ENCODE measurements around the gene AFF3.

DNA sequence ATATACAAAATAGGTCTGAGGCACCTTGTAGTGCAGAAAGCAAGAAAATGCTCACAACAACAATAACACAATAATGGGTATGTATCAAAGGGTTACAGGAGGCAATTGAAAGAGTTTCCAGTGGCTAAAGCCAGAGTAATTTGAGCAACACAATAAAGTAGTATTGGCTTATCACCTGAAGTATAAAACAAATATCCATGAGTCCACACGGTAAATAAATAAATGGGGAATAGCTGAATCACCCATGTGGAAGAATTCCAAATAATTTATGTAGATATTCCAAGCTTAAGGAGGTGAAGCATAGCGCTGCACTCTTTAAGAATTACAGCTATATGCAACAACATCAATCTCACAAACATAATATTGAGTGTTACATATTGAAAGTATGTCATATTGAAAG is 110.8 kb downstream of the AFF3 start:
- TF ChIP-seq, protein P1, sequence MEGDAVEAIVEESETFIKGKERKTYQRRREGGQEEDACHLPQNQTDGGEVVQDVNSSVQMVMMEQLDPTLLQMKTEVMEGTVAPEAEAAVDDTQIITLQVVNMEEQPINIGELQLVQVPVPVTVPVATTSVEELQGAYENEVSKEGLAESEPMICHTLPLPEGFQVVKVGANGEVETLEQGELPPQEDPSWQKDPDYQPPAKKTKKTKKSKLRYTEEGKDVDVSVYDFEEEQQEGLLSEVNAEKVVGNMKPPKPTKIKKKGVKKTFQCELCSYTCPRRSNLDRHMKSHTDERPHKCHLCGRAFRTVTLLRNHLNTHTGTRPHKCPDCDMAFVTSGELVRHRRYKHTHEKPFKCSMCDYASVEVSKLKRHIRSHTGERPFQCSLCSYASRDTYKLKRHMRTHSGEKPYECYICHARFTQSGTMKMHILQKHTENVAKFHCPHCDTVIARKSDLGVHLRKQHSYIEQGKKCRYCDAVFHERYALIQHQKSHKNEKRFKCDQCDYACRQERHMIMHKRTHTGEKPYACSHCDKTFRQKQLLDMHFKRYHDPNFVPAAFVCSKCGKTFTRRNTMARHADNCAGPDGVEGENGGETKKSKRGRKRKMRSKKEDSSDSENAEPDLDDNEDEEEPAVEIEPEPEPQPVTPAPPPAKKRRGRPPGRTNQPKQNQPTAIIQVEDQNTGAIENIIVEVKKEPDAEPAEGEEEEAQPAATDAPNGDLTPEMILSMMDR (IDR thresholded peaks at IDR 0.05): no peak
- no peak for TF ChIP-seq POLR2A (IDR thresholded peaks at IDR 0.05)
